ENCODE measurements around the gene CDK7.

Gene CDK7

DNA sequence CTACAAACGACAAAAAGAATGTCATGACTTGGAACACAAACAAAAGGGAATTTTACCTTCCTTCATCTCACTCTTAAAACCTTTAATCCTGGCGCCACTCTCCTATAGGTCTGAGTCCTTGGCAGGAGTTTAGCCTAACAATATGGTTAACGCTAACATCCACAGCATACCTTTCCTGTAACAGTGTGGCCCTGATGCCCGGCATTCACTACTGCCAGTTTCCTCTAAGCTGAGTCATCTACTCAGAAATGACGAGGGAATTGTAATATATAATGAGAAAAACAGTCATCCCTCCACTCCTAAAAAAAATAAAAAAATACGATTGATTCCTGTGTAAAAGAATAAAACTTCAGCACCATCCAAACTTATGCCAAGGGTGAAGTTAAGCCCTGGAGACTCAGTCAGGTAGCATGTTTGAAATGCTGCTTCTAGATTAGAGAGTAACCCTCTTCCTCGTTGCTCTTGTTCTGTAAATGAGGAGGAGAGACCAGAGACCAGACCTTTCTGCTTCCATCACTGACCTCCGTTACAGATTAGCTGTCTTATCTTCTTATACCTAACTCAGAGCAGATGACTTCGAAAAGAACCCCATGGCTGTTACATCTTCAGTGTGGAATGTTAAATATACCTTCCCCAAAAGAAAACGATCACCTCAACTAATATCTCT lies 60.5 kb downstream of the CDK7 start:
- no peak for DNase-seq

GRCh38 chr5:69299625-69300024 lies 64.9 kb downstream of the CDK7 start:
- no peak for DNase-seq

GRCh38 chr5:69300537-69301203 lies 66.0 kb downstream of the CDK7 start:
- no peak for DNase-seq

- DNase-seq = no peak
Measured at GRCh38 chr5:69305512-69305911, 70.8 kb downstream of the CDK7 start.

GRCh38 chr5:69308046-69308553 lies 73.4 kb downstream of the CDK7 start:
- DNase-seq = no peak

GRCh38 chr5:69309380-69309779 lies 74.7 kb downstream of the CDK7 start:
- no peak for DNase-seq

- no peak for DNase-seq
Measured at GRCh38 chr5:69312459-69313160, 77.9 kb downstream of the CDK7 start.

GRCh38 chr5:69313428-69313827 lies 78.7 kb downstream of the CDK7 start:
- DNase-seq = no peak

GRCh38 chr5:69315972-69316371 lies 81.3 kb downstream of the CDK7 start:
- DNase-seq = no peak

DNA sequence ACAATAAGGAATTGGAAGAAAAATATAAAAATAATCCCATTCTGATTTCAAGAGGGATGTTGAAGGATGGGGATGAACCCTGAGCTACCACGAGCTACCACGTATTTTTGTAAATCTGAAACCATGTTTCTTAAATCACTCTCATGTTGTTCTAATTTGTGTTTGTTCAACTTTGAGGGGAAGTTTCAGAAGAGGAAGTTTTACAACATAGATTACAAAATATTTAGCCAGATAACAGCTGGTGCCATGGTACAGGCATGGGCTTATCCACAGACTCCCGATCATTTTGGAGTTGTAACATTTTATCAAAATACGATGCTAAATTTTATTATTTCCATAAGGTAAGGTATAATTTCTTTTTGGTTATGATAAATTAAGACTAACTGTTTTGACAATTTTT lies 82.7 kb downstream of the CDK7 start:
- DNase-seq = no peak

GRCh38 chr5:69326365-69326764 lies 91.7 kb downstream of the CDK7 start:
- DNase-seq = no peak
